DMS153 treated with DMSO at 0.1 percent for 48 hours (cell line): ENCODE measurements around the gene FOXG1.

Experiments used
- DNase-seq: peaks from one replicate; lab custom pipeline; 2025; ENCODE audit not compliant: unreplicated experiment; lab: John Stamatoyannopoulos, UW

FOXG1 gene

DNA sequence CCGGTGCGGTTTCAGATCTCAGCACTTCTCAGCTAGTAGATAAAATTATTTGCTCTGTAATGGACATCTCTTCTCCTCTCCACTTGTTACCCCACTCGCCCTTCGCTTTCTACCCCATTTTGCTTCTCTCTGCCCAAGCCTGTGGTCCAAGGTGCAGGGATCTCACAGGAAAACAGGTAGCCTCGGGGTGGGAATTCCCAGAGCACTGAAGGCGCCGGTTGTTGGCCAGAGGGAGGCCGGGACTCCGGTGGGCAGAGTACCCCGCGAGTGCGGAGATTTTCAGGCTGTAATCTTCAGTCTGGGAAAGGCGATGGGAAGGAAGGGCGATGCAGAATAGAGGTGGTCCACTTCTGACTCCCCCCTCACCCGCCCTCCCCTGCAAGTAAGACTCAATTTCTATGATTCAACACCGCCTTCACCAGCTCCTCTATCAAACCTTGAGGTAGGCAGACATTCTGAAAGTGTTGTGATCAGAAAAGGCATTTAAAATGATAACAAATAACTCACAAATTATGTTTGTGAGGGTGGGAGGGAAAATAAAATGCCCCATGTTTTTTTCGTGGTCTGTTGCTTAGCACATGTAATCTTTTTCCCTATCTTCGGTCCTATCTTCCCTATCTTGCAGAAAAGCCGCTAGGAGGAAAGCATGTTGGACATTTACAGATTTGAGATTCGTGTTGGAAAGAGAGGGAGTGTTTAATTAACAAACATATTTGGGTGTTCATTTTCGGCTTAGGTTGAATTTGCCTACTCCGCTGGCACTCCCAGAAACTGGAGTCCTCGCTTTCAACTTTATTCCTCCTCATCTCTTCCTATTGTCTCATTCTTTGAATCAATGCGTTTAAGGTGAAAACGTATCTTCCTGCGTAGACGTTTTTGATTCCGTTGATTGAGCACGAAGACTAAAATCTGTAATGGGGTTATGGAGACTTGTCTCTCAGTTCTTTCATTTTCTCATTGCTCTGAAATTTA, 8.5 kb downstream of the FOXG1 start:
- DNase-seq: peak; percentile 53

DNA sequence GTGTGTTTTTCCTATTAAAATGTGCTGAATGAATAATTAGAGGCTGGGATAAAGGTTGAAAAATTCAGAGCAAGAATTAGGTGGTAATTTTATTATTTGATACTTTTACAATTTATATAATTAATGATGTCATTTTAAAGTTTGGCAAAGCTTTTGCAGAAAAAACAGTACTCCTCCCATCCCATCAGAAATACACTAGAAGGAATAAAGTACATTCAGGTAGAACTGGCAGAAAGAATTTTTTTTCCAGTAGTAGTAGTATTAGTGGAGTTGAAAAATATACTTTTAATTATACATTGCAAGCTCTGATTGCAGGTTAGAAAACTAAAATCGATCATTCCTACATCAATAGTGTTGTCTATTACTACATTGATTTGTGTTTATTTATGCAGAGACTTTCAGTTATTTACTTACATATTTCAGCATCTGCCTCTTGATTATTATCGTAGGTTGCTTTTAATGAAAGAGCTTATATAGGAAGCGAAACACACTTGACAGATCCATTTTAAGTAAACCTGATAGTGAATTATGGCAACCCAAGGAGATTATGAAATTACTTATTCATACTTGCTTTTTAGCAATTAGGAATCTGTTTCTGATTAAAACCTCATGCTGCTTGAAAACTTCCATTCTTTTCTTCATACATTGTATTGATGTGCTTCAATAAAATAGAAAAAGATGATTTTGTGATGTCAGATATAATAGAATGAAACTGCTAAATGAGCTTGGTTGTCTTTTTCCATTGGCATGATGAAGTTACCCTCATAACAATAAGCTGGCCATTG, 10.1 kb downstream of the FOXG1 start:
- no peak for DNase-seq

DNA sequence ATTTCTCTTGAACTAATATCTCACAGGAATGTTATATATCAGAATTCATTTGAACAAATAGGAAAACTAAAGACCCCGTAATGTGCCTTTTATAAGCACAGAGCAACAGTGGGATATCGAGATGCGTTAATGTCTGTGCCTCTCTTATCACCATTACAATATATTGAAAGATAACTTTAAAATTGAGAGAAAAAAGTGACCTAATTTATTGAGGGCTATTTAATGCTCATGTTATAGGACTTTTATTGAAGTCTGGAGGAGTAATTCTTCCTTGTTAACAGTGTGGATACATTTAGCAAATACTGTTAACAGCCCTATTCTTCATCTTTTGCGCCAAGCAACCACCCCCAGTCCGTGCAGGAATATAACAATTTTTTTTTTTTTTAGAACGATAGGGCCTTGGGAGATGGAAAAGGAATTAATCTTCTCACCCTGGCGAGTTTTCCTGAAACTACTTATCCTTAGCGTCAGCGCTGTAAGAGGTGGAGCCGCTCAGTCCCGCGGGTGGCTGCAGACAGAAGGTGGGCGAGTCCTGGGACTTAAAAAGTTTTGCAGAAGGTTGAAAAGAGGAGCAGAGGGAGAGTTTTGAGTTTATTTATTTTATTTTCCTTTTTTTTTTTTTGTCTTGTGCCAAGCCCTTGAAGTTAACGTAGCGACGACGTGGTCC, 11.0 kb downstream of the FOXG1 start:
- DNase-seq: no peak

DNA sequence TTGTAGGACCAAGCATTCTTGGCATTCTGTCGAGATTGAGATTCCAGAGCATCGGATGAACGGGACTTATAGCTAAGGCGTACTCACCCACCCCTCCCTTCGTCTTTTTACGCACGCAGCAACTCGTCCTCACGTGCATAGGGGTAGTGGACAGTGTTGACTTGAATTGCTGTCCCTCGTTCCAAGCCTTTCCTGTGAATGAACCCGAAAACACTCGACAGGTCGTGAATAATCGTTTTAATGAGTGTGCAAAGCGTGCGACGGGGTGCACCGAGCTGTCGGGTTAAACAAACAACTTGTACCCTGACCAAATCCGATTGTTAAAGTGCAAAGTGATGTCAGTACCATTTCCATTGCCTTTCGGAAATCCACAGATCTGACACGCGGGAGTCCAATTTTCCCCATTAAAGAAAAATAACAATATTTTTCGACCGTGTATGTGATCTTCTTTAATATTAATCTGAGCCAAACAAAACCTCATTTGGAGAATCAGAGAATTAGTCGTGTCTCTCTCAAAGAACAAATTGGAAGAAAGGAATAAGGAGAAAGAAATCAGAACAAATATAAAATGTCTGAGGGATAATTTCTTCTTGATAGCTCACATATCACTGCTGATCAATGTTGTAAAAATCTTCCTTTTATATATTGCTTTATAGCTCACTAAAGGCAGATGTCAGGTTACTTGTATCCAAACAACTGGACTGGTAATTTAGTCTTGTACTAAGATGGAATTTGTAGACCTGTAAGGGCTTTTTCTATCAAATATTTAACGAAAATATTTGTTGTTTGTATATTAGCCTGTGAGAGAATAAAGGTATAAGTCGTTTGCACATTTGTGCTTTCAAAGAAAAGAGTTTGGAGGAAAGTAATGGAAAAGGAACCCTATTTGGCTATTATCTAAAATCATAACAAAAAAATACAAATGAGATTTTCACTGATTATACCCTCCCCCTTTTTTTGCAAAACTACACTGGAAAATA, 11.8 kb downstream of the FOXG1 start:
- DNase-seq: no peak

DNA sequence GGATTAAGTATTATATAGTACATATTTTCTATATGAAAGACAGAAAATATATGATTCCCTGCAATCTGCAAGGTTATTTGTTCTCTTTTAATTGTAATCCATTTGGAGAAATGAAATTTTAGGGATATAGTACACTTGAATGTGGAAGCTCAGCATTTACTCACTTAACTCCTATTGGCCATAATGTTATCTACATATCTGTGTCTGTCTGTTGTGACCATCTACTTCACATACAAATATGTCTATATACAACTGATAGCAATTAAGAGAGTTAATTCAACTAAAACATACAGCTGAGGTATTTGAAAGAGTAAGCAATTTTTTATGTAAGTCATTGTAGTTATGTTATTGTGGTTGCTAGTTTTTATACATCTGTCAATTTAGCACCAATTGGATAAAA, 12.9 kb downstream of the FOXG1 start:
- peak; percentile 59 for DNase-seq

DNA sequence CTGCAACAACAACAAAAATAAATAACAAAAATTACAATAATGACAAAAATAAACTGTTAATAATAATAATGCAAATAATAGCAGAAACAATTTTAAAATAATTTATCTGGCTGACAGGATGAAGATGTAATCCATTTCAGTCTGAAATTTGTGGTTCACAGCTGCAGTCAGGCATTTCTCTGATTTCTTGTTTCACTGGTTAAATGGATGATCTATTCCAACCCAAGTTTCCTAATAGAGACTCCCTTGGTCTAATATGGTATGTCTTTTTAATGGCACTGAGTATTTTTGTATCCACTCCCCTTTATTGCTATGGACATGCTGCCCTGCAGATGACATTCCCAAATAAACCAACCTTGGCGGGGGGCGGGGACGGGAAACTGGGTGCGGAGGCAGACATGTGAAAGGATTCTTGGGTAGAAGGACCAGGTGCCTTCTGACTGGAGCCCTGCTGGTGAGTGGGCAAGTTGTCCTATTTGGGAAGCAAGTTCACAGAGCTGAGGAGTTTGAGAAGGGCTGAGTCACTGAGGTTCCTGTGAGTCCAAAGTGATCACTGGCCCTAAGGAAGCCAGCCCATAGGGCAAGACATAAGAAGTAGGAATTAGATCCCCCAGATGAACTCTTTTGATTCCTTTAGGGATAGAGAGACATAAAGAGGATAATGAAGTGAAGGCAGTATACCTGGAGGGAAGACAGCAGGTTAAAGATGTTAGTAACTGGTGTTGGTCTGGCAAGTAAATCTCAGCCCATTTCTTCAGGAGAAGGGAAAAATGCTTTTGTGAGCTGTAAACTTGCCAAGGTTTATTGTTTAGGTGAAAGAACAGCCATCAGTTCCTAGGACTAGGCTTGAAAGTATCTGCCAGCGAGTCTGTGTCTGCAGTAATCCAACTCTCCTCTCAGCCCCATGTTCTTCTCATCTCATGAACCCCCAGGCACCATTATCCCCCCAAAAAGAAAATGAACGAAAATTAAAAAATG, 14.5 kb downstream of the FOXG1 start:
- no peak for DNase-seq

DNA sequence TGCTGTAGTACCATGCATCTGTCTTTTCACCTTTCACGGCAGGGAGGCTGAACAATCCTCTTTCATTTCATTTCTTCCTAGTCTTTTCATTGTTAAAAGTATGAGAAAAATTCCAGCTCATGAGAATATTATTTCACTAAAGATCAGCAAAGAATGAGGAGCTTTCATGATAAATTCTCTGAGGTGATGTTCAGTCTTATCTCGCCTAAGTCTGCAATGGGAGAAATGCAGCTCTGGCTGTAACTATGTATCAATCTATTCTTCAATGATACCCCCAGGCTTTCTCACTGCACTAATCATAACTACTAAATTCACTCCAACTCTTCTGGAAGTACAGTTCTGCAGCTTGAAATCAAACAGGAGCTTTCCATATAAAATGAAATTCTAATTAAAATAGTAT, 15.7 kb downstream of the FOXG1 start:
- no peak for DNase-seq

DNA sequence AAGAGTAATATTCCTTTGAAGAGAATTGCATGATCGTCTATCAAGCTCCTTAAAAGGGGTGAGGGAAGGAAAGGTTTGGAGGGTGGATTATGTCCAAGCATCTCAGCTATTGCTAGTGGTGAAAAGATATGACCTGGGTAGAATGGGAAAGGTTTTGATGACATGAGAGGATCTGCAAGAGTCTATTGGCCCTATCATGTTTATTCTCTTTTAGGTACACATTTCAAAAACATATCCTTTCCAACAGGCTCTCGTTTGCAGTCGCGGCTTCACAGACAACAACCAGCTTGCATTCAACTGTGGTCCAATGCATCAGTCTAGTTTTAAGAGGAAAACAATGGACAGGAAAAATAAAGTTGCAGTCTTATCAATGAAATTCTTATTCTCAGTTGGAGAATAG, 17.1 kb downstream of the FOXG1 start:
- DNase-seq: no peak

DNA sequence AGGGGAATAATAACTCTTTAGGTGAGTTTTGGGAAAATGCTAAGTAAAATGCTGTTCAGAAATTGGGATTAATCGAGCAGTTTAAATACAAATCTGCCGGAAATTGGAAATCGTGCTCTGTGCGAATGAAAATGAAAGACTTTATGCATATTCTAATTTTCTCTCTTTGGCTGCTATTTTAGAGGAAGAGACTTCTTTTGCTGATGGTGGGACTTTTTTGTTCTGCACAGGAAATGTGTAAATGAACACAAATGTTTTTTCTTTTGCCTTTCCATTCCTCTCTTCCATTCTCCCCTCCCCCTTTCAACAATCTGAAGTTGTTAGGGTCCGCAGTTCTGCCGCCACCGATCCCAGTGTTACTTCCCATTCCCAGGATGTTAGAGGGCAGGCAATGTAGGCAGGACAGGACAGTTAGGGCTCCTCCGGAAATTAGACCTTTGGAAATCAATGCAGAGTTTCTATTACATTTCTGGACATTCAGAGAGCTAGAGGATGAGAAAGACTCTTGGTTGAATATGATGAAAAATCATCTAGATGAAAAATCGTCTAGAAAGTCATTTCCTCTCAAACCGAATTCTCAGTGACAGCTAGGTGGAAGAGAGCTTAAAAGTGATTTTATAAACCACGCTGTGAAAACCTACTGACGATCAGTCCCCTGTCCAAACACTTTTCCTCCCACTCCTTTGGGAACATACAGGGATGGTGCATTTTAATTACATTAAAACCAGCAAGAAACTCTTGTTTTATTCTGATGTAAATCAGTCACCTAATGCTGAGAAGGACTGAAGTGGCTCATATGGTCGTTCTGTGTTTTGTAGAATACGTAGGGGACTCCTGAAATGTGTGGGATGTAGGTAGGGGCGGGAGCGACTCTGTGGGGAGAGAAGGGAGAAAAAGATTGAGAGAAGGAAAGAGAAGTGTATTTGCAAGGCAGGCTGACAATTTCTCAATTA, 17.8 kb downstream of the FOXG1 start:
- no peak for DNase-seq

DNA sequence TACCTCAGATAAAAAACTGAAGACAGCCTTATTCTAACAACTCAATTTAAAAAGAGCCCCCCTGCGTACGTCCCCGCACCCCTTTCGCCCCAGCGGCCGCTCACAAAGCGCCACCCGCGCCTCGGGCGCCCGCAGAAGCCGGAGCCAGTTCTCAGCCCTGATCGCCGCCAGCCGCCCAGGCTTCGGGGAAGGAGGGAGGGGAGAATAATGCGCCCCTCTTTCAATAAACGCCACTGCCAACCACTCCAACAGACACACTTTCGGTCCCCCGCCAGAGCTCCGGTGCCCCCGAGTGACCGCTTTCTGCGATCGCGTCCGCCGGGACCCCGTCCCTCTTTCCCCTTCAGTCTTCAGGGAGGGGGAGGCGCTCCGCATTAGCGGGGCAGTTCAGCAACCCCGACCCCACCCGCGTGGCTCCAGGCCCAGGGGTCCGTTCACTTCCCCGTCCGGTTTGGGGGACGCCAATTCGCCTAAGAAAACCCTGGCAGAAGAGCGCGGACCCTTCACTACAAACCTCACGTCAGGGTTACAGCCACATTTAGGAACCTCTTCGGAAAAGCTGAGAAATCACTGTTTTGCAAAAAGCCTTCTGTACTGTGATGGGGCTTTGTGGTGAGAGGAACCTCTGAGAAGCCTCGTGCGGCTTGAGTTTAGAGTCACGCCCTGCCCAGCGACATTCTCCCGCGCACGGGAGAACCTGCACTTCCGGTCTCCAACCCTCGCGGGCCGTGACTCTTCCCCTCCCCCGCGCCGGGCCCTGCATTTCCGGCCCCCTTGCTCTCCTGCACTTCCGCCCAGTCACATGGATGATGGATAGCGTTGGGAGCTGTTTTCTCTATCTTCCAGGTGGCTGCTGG, 18.7 kb downstream of the FOXG1 start:
- DNase-seq: peak; percentile 42

DNA sequence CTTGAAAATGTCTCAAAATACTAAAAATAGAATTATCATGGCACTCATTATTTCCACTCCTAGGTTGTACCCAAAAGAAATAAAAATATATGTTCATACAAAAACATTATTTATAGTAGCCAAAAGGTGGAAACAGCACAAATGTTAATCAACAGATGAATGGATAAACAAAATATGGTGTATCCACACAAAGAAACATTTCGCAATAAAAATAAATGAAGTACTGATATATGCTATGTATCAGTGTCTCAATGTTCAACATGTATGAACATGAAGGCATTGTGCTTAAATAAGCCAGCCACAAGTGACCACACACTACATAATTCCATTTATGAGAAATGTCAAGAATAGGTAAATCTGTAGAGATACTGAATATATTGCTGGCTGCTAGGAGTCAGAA, 40.9 kb downstream of the FOXG1 start:
- no peak for DNase-seq

DNA sequence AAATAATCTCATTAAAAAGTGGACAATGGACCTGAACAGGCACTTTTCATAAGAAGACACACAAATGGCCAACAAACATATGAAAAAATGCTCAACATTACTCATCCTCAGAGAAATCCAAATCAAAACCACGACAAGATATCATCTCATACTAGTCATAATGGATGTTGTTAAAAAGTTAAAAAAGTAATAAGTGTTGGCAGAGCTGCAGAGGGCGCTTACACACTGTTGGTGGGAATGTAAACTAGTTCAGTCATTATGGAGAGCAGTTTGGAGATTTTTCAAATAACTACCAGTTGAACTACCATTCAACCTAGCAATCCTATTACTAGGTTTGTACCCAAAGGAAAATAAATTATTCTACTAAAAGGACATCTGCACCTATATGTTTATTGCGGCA, 47.2 kb downstream of the FOXG1 start:
- DNase-seq: no peak
